WTC11 (cell line): ENCODE data around the gene SPATA3. TPM values are rescaled to one million over a fixed set of nuclear protein-coding genes. Genes with fewer than 3 reads are reported as not detected.

Experiments
- ATAC-seq: fragments of 200-7000 bp; cut with Tn5 transposase; 2 replicates; pipeline ENCODE4 v1.10.0; 2021; ENCODE audit warnings: mild to moderate bottlenecking, moderate library complexity
- CTCF ChIA-PET: fragments of 300-600 bp; sonication (Branson Sonifier 250); formaldehyde crosslinking; loops from one replicate; lab custom pipeline; 2021; ENCODE audit warnings: antibody characterized with exemption; lab: Charles Lee
- POLR2A ChIA-PET: fragments of 350-600 bp; sonication (Branson Sonifier 250); formaldehyde crosslinking; loops from one replicate; lab custom pipeline; 2021; ENCODE audit warnings: antibody characterized with exemption; lab: Charles Lee
- DNase-seq: peaks from one replicate; pipeline ENCODE4 v3.0.0; 2021; ENCODE audit warnings: low spot score
- H3K27ac Mint-ChIP-seq: 2 replicates; pipeline ENCODE4 v1.8.0; 2021; ENCODE audit warnings: mixed read lengths
- H3K27me3 Mint-ChIP-seq: 2 replicates; pipeline ENCODE4 v1.8.0; 2021; ENCODE audit warnings: low read depth, mild to moderate bottlenecking, moderate library complexity, mixed read lengths
- H3K36me3 Mint-ChIP-seq: 2 replicates; pipeline ENCODE4 v1.8.0; 2021; ENCODE audit warnings: mixed read lengths
- H3K4me1 Mint-ChIP-seq: 2 replicates; pipeline ENCODE4 v1.8.0; 2022; ENCODE audit warnings: mixed read lengths
- H3K4me3 Mint-ChIP-seq: 2 replicates; pipeline ENCODE4 v1.8.0; 2021; ENCODE audit warnings: mild to moderate bottlenecking, moderate library complexity, mixed read lengths
- H3K9me3 Mint-ChIP-seq: 2 replicates; pipeline ENCODE4 v1.8.0; 2021; ENCODE audit warnings: mixed read lengths
- ELF4 ChIP-seq: sonication (generic); formaldehyde crosslinking; IDR thresholded peaks from 2 replicates; pipeline ENCODE4 v1.8.1; 2022; ENCODE audit warnings: low read depth, mild to moderate bottlenecking, moderate library complexity, missing genetic modification reagents
- HMGA2 ChIP-seq: fragments of 250-450 bp; sonication (Bioruptor Pico); IDR thresholded peaks from 2 replicates; pipeline ENCODE4 v1.4.0; 2021; ENCODE audit warnings: mild to moderate bottlenecking, moderate library complexity
- HMGXB4 ChIP-seq: sonication (generic); formaldehyde crosslinking; IDR thresholded peaks from 2 replicates; pipeline ENCODE4 v1.8.1; 2023; ENCODE audit warnings: mild to moderate bottlenecking, moderate library complexity, missing genetic modification reagents
- NR2C2 ChIP-seq: sonication (generic); formaldehyde crosslinking; IDR thresholded peaks from 2 replicates; pipeline ENCODE4 v1.8.0; 2022; ENCODE audit warnings: mild to moderate bottlenecking, missing genetic modification reagents
- OVOL2 ChIP-seq: fragments of 250-450 bp; sonication (Bioruptor Pico); IDR thresholded peaks from 2 replicates; pipeline ENCODE4 v1.9.0; 2021; ENCODE audit warnings: mild to moderate bottlenecking, borderline replicate concordance
- PREB ChIP-seq: sonication (generic); formaldehyde crosslinking; IDR thresholded peaks from 2 replicates; pipeline ENCODE4 v1.8.1; 2022; ENCODE audit warnings: mild to moderate bottlenecking, missing genetic modification reagents, moderate library complexity, borderline replicate concordance
- RELA ChIP-seq: sonication (generic); formaldehyde crosslinking; IDR thresholded peaks from 2 replicates; pipeline ENCODE4 v1.8.1; 2022; ENCODE audit warnings: missing genetic modification reagents, mild to moderate bottlenecking, borderline replicate concordance
- SOX15 ChIP-seq: fragments of 250-450 bp; sonication (Bioruptor Pico); IDR thresholded peaks from 2 replicates; pipeline ENCODE4 v1.9.0; 2021; ENCODE audit warnings: mild to moderate bottlenecking
- TEAD1 ChIP-seq: sonication (generic); formaldehyde crosslinking; IDR thresholded peaks from 2 replicates; pipeline ENCODE4 v1.8.0; 2022; ENCODE audit warnings: mild to moderate bottlenecking, missing genetic modification reagents
- TP53 ChIP-seq: sonication (generic); formaldehyde crosslinking; IDR thresholded peaks from 2 replicates; pipeline ENCODE4 v1.8.1; 2023; ENCODE audit warnings: mild to moderate bottlenecking, missing genetic modification reagents
- ZNF121 ChIP-seq: sonication (generic); formaldehyde crosslinking; IDR thresholded peaks from 2 replicates; pipeline ENCODE4 v1.8.0; 2023; ENCODE audit warnings: missing genetic modification reagents
- ZNF219 ChIP-seq: sonication (generic); formaldehyde crosslinking; IDR thresholded peaks from 2 replicates; pipeline ENCODE4 v1.8.0; 2023; ENCODE audit warnings: missing genetic modification reagents, mild to moderate bottlenecking, borderline replicate concordance
- ZNF232 ChIP-seq: sonication (generic); formaldehyde crosslinking; IDR thresholded peaks from 2 replicates; pipeline ENCODE4 v1.8.0; 2022; ENCODE audit warnings: mild to moderate bottlenecking, missing genetic modification reagents
- ZNF263 ChIP-seq: sonication (generic); formaldehyde crosslinking; IDR thresholded peaks from 2 replicates; pipeline ENCODE4 v1.8.1; 2022; ENCODE audit warnings: low read depth, mild to moderate bottlenecking, moderate library complexity, missing genetic modification reagents
- ZNF317 ChIP-seq: sonication (generic); formaldehyde crosslinking; IDR thresholded peaks from 2 replicates; pipeline ENCODE4 v1.8.1; 2023; ENCODE audit warnings: low read depth, mild to moderate bottlenecking, moderate library complexity, missing genetic modification reagents, borderline replicate concordance
- ZNF671 ChIP-seq: fragments of 250-450 bp; sonication (Bioruptor Pico); IDR thresholded peaks from 2 replicates; pipeline ENCODE4 v1.8.0; 2021; ENCODE audit warnings: mild to moderate bottlenecking
- total RNA-seq: library from RNA; stranded (reverse); gene quantifications from 3 replicates; pipeline ENCODE4 v1.2.3, GENCODE V29; 2021
- TF ChIP-seq, protein P1 (sequence below): fragments of 250-450 bp; sonication (Bioruptor Pico); IDR thresholded peaks from 2 replicates; pipeline ENCODE4 v1.9.0; 2021; ENCODE audit warnings: mild to moderate bottlenecking
- TF ChIP-seq, protein P2 (sequence below): fragments of 250-450 bp; sonication (Bioruptor Pico); IDR thresholded peaks from 2 replicates; pipeline ENCODE4 v1.9.0; 2021; ENCODE audit warnings: moderate library complexity, mild to moderate bottlenecking, inconsistent platforms, borderline replicate concordance
- TF ChIP-seq, protein P3 (sequence below): sonication (generic); formaldehyde crosslinking; conservative IDR thresholded peaks from 2 replicates; pipeline ENCODE4 v1.8.1; 2022; ENCODE audit warnings: mild to moderate bottlenecking, missing genetic modification reagents
- TF ChIP-seq, protein P4 (sequence below): fragments of 250-450 bp; sonication (Bioruptor Pico); conservative IDR thresholded peaks from 2 replicates; pipeline ENCODE4 v1.9.0; 2021; ENCODE audit warnings: mild to moderate bottlenecking

The SPATA3 gene
- total RNA-seq, 1 experiment from 2014 or later = not detected

DNA sequence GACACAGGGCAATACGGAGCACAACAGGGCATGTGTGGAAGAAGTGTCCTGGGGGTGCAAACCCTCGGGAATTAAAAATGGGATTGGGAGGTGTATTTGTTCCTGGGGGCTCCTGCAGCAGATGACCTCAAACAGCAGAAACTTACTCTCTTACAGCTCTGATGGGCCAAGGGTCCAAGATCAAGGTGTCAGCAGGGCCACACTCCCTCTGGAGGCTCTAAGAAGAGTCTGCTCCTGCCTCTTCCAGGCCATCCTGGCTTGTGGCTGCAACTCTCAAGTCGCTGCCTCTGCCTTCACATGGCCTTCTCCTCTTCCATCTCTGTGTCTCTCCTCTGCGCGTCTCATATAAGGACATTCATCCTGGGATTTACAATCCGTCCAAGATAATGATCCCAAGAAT lies 12.4 kb upstream of the SPATA3 start:
- H3K27me3 Mint-ChIP-seq = no peaks in the 10 kb centered on the region; the same call in 1 of the 2 replicates
- TF ChIP-seq ZNF219 (CRISPR knock-in tag) (no peak), ELF4 (CRISPR knock-in tag) (no peak), NR2C2 (CRISPR knock-in tag) (no peak)
- TF ChIP-seq, protein P1, sequence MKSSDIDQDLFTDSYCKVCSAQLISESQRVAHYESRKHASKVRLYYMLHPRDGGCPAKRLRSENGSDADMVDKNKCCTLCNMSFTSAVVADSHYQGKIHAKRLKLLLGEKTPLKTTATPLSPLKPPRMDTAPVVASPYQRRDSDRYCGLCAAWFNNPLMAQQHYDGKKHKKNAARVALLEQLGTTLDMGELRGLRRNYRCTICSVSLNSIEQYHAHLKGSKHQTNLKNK = no peak
- H3K9me3 Mint-ChIP-seq = no peaks in the 10 kb centered on the region
- no peak for ATAC-seq
- no peak overlapping the region for H3K4me3 Mint-ChIP-seq
- no peaks in the 10 kb centered on the region for H3K36me3 Mint-ChIP-seq
- H3K27ac Mint-ChIP-seq = no peak overlapping the region; the same call in 1 of the 2 replicates
- H3K4me1 Mint-ChIP-seq = peaks cover 24% of the 10 kb centered on the region
- DNase-seq = no peak
- ChIA-PET POLR2A (no interaction called here), CTCF (interaction anchor here (5.7 to 6.3 kb wide), 2 partner anchors 83 to 160 kb away, joined by 81 to 85 read pairs; no protein-coding TSS in a partner anchor)

- POLR2A ChIA-PET = interaction anchor here (1.0 to 1.1 kb wide), 2 partner anchors 82 to 158 kb away, joined by 3 read pairs; no protein-coding TSS in a partner anchor
- CTCF ChIA-PET = interaction anchor here (0.6 to 6.3 kb wide), 10 partner anchors 26 to 917 kb away, joined by 3 to 85 read pairs (median 4); partner anchors contain the start of gene GPR55
- Mint-ChIP-seq H3K4me1 (peaks cover 24% of the 10 kb centered on the region), H3K27ac (no peak overlapping the region), H3K9me3 (no peaks in the 10 kb centered on the region), H3K27me3 (no peaks in the 10 kb centered on the region; the same call in 1 of the 2 replicates), H3K4me3 (no peak overlapping the region), H3K36me3 (no peaks in the 10 kb centered on the region)
- ATAC-seq (no peak; the same call in 1 of the 2 replicates), DNase-seq (no peak)
- no peak for TF ChIP-seq TP53
- TF ChIP-seq ZNF671 (CRISPR knock-in tag) = no peak
- no peak for TF ChIP-seq HMGXB4 (CRISPR knock-in tag)
- TF ChIP-seq ZNF121 = no peak
- TF ChIP-seq SOX15 (CRISPR knock-in tag) = no peak
- TF ChIP-seq OVOL2 = no peak
- TF ChIP-seq ZNF219 (CRISPR knock-in tag) = no peak
- no peak for TF ChIP-seq TEAD1 (CRISPR knock-in tag)
- TF ChIP-seq, protein P2, sequence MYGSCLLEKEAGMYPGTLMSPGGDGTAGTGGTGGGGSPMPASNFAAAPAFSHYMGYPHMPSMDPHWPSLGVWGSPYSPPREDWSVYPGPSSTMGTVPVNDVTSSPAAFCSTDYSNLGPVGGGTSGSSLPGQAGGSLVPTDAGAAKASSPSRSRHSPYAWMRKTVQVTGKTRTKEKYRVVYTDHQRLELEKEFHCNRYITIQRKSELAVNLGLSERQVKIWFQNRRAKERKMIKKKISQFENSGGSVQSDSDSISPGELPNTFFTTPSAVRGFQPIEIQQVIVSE = no peak
- TF ChIP-seq, protein P3, sequence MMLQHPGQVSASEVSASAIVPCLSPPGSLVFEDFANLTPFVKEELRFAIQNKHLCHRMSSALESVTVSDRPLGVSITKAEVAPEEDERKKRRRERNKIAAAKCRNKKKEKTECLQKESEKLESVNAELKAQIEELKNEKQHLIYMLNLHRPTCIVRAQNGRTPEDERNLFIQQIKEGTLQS (CRISPR knock-in tag) = no peak
These were observed 11.3 kb upstream of the SPATA3 start for GRCh38 chr2:230984393-230985220.

GRCh38 chr2:230985519-230986231 lies 10.2 kb upstream of the SPATA3 start:
- H3K27ac Mint-ChIP-seq = no peak overlapping the region
- no peaks in the 10 kb centered on the region for H3K36me3 Mint-ChIP-seq
- no peaks in the 10 kb centered on the region for H3K9me3 Mint-ChIP-seq
- H3K4me1 Mint-ChIP-seq = peaks cover 24% of the 10 kb centered on the region
- CTCF ChIA-PET = interaction anchor here (0.7 to 6.3 kb wide), 16 partner anchors 14 to 918 kb away, joined by 3 to 85 read pairs (median 10); partner anchors contain the start of gene GPR55
- H3K27me3 Mint-ChIP-seq = no peaks in the 10 kb centered on the region
- DNase-seq (no peak), ATAC-seq (no peak)
- POLR2A ChIA-PET = no interaction called here
- no peak overlapping the region for H3K4me3 Mint-ChIP-seq
- no peak for TF ChIP-seq SOX15 (CRISPR knock-in tag)
- TF ChIP-seq, protein P4, sequence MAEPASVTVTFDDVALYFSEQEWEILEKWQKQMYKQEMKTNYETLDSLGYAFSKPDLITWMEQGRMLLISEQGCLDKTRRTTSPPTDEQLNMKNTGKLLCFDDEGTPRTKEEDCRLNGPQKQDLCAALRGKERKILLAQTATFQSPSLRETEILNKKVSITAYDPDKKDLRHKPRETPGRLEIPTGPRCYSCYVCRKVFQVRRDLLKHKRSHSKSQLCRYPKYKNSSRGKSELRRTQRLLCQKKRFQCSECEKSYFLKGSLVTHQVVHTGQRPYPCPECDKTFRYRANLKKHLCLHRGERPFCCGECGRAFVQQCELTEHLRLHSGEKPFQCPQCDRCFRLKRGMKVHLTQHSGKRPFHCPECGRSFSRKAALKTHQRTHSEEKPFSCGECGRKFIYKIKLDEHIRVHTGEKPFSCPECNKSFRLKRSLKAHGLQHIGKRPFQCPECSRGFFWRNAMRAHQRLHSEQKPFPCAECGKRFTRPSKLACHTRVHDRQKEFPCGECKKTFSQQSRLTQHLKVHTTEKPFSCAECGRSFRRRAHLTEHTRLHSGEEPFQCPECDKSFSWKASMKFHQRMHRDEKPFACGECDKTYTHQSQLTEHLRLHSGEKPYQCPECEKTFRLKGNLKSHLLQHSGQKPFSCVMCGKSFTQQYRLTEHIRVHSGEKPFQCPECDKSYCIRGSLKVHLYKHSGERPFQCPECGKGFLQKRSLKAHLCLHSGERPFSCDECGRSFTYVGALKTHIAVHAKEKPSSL (CRISPR knock-in tag) = no peak
- no peak for TF ChIP-seq HMGA2
- no peak for TF ChIP-seq RELA (CRISPR knock-in tag)
- TF ChIP-seq, protein P2 = no peak
- TF ChIP-seq, protein P3 (CRISPR knock-in tag) = no peak
- no peak for TF ChIP-seq ZNF232 (CRISPR knock-in tag)
- TF ChIP-seq PREB (CRISPR knock-in tag) = no peak
- TF ChIP-seq ZNF263 = no peak
- TF ChIP-seq ZNF317 = no peak
